Right forelimb (tissue), 1 donor: ENCODE measurements around the gene COQ8A.

ENCODE experiments used
- DNase-seq: peaks from one replicate; pipeline ENCODE4 v3.0.0-alpha.2; 2018

COQ8A gene

DNA sequence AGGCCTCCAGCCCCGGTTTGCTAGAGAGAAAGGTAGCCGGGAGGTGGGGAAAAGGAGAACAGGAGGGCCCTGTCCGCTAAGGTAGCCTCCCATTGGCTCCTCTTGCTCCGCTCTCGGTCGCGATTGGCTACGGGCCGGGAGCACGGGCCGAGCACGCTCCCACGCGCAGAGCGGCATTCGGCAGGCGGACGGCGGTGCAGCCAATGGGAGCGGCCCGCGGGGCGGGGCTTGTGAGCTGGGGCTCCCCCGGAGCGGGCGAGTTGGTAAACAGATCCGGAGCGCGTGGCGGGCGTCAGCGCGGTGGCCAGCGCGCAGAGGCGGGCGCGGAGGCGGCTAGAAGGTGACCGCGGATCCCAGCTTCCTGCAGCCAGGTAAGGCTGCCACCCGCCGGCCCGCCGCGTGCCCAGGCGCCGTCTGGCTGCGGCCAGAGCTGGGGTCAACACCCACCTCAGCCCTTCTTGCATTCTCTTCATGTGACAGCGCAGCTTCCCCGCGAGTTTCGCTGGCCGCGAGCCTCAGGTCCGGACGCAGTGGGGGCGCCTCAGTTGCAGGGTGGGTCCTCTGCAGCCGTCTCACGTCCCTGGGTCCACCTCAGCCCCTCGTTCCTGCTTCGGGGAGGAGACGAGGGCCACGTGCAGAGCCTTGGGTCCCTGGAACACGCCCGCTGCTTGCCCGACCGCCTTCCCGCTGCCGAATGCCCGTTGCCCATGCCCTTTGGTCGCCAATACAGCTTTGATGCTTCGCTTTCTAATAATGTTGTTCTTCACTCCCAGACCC lies at the start of gene COQ8A:
Gene COQ8A (plus strand): TSS at position 266 of the 777 bp plus-strand sequence. CDS start 21,092 bp downstream, outside the sequence.
- peak; percentile 99 for DNase-seq

DNA sequence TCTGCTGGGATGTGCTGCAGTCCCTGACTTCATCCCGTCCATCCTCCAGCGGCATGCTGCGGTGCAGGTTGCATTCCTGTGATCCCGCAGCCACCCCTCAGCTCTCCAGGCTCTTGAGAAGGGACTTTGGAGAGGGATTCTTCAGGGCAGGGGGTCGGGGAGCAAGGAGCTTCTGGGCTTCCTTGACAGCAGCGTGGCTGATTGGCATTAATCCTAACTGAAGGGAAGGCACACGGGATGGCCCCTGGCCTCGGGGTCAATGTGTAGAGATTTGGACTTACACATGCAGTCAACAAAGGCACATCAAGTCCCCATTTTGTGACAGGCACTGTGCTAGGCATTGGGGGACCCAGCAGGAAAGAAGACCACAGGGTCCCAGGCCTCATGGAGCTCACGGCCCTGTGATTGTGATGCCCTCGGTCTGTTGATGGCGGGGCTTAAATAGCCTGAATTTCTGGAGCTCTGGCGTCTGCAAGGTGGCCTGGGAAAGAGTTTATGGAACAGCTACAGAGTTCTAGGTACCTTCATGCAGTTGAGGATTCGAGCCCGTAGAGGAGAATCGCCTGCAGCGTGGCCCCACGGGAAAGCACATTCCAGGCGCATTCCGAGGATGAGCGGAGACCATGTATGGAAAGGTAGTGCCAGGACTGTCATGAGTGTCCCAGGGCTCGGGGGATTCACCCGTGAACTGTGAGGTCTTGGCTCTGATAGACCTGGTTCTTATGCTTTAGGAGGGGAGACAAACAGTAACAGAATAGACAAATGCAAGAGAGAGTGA lies 49.6 kb upstream of the COQ8A start:
- DNase-seq: no peak

DNA sequence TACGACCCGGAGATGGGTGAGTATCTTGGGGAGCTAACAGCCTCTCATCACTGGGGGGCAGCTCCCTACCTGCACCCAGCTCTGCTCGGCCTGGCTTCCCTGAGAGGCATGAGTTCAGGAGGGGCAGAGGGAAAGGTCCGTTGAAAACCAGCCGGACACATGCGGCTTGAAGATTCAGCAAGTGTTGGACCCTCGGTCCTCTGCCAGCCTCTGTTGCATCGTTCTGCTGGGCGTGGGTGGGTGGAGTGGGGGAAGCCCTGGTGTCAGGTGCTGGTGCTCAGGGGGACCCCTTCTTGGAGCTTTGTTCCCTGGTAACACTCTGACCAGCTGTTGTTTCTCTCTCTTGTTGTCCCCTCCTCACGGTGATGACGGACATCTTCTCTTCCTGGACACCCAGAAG lies 48.7 kb upstream of the COQ8A start:
- no peak for DNase-seq

DNA sequence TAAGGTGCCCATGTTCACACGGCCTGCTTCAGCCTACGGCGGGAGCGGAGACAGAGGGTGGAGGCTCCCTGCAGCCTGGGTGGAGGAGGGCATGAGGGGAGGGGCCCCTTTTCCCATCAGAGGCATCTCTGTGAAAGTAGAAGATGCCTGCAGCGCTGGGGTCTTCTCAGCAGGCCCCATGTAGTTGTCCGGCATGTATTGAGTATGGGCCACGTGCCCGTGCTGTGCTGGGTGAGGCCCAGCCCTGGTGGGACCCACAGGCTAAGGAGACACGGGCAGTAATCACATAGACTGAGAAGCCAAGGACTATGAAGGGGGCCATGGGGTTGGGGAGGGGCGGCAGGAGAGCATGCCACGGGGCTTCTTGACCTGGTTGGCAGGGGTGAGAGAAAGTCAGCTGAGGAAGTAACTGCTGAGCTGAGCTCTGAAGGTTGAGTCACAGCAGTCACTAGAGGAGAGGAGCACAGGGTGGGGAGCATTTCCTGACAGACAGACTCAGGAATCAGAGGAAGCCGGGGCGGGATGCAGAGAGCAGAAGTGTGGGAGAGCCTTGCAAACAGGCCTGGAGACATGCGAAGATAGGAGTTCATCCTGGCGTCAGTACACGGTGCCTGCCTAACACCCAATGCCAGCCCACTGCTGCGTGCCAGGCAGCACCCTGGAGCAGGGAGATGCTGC lies 48.1 kb upstream of the COQ8A start:
- DNase-seq: no peak

DNA sequence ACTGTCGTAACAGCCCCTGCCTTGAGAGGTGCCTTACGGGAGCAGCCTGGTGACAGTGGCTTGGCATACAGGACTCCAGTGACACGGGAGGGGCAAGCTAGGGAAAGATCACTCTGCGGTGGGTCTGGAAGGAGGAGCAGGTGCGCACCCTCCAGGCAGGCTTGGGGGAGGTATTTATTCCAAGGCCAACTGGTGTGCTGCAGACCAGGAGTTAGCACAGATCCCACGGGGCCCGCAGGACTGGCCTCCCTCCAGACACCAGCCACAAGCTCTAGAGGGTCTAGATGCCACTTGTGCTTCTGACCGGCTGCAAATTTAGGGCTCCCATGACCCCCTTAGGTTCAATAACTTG lies 47.6 kb upstream of the COQ8A start:
- no peak for DNase-seq

DNA sequence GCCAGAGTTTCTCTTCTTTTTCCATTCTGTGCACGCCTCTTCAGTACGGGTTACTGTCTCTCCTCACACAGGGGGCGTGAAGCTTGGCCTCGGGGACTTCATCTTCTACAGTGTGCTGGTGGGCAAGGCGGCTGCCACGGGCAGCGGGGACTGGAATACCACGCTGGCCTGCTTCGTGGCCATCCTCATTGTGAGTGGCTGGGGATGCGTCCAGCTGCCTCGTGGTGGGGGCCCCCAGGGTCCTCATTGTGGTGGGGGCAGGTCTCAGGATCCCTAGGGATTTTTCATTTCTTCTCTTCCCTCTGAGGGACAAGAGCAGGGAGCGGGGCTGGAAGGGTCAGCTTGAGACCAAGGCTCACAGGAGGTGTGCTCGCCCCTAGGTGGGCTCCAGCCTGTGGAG lies 46.2 kb upstream of the COQ8A start:
- DNase-seq: no peak

DNA sequence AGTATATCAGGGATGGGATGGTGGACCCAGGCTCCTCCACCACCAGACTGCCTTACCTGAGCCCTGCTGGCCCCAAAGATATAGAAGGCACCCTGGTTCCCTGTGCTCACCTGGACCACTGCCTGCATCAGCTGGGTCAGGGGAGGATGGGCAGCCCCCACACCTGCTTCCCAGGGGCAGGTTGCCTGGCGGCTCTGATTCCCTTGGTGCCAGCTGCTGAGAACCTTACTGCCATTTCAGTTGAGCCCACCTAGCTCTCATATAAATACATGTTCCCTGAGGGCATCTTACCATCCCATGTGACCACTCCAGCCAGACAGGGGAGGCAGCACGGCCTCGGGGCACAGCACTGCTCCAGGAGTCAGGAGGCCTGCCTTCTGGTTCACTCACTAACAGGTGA lies 45.3 kb upstream of the COQ8A start:
- no peak for DNase-seq

DNA sequence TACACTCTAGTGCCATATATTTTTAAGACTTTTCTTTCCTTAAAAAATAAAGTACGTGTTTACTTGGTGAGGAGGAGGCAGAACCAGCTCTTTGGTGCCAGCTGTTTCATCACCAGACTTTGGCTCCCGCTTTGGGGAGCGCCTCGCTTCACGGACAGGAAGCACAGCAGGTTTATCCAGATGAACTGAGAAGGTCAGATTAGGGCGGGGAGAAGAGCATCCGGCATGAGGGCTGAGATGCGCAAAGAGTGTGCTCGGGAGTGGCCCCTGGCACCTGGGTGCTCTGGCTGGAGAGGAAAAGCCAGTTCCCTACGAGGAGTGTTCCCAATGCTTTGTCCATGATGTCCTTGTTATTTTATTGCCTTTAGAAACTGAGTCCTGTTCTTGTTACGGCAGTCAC lies 44.5 kb upstream of the COQ8A start:
- no peak for DNase-seq

DNA sequence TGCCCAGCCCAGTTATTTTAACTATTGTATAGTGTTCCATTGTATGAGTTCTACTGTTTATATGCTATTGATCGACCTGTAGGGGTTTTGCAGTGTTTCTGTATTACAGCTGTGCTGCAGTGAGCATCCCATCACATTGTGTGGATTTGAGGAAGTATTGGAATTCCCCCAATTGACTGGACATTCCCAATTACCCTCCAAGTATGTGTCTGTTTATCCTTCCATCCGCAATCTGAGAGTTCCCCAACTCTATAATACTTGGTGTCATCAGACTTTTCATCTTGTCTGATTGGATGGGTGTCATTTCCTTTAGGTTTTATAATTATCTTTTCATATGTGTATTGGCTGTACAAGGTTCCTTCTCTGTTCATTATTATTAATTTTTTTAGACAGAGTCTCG lies 41.8 kb upstream of the COQ8A start:
- DNase-seq: no peak

DNA sequence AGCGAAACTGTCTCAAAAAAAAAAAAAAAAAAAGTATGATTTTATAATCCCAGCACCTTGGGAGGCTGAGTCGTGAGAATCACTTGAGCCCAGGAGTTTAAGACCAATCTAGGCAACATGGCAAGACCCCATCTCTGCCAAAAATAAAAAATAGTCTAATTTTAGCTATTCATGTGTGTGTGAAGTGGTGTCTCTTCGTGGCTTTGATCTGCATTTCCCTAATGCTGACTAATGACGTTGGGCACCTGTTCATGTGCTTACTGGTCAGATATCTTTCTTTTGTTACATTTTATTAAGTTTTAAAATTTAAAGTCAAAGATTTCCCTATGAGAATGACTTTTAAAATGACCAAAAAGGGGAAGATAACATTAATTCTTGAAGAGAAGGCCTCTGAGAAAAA lies 38.7 kb upstream of the COQ8A start:
- DNase-seq: no peak

DNA sequence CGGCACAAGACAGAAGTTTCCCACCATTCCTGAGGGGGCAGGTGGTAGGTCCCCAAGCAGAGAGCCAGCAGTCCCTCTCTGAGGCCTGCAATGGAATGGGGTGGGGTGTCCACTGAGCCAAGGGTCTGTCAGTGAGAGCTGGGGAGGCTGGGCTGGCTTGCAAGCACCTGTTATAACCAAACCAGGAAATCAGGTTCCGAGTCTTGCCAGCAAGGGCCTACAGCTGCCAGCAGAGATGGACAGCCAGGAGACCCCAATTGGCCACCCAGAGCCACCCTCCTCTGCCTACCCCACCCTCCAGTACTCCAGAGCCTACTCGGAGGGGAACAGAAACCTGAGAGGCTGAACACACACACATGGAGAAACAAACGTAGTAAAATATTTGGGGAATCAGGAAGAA lies 37.5 kb upstream of the COQ8A start:
- DNase-seq: no peak

DNA sequence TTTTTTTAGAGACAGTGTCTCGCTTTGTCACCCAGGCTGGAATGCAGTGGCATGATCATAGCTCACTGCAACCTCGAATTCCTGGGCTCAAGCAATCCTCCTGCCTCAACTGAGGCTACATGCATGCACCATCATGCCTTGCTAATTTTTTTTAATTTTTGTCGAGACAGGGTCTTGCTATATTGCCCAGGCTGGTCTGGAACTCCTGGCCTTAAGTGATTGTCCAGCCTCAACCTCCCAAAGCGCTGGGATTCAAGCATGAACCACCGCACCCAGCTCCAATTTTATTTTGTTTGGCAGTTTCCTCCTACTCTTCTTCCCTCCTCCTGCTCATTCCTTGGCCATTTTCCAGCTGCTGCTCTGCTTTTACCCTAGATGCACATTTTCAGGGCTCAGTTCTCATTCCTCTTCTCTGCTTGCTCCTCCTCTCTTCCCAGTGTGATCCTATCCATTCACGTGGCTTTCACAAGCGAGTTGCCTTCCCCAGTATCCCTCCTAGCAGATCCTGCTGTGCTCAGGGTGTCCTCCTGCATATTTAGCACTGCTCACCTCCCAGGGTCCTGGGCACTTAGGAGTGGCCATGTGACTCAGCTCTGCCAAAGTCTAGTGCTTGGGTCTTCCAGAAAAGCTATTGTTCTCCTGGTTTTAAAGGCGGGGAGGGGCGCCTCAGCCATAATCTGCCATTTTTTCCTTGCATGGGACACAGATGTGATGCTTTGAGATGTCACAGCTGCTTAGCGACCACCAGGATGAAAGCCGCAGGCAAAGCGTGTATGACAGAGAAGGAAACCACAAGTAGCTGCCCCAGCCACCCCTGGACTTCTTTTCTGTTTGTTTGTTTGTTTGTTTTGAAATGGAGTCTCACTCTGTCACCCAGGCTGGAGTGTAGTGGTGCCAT lies 36.0 kb upstream of the COQ8A start:
- peak; percentile 49 for DNase-seq

DNA sequence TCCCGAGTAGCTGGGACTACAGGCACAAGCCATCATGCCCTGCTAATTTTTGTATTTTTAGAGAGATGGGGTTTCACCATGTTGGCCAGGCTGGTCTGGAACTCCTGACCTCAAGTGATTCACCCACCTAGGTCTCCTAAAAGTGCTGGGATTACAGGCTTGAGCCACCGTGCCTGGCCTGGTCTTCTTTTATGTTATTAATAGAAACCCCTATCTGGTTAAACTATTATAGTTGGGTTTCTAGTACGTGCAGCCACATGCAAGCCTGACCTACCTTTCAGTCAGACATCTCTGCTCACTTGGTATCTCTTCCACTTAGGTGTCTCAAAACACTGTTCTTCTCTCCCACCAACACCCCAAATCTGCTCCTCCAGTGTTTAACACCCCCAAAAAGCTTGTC lies 35.3 kb upstream of the COQ8A start:
- no peak for DNase-seq

DNA sequence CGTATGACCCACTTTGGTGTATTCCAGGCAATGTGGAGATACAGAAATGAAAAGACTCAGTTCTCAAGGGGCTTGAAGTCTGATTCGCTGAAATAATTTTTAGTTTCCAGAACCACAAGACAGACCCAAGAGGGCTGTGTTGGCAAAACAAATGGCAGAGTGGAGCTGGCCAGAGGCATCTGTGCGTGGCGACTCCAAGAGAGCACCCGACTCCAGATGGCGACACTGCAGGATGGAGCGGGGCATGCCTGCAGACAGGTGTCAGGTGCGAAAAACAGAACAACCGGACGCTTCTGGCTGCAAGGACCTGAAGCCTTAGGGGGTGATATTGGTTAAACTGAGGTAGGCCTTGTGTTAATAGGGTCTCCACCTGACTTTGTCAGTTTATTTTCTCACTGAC lies 31.7 kb upstream of the COQ8A start:
- no peak for DNase-seq

DNA sequence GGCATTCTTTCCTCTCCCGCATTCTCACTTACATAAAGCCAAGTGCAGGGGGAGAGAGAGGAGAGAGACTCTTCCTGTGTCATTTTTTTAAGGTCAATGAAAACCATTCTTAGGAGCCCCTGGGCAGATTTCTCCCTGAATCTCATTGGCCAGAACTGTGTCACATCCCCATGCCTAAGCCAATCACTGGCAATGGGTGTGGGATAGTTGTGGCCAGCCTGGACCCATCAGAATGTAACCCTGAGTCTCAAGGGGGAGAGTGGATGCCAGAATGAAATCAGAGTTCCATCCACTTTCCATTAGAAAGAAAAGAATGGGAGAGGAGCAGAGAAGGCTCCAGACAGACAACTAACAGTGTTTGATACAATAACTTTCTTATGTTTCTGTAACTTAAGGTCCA lies 31.2 kb upstream of the COQ8A start:
- DNase-seq: no peak

DNA sequence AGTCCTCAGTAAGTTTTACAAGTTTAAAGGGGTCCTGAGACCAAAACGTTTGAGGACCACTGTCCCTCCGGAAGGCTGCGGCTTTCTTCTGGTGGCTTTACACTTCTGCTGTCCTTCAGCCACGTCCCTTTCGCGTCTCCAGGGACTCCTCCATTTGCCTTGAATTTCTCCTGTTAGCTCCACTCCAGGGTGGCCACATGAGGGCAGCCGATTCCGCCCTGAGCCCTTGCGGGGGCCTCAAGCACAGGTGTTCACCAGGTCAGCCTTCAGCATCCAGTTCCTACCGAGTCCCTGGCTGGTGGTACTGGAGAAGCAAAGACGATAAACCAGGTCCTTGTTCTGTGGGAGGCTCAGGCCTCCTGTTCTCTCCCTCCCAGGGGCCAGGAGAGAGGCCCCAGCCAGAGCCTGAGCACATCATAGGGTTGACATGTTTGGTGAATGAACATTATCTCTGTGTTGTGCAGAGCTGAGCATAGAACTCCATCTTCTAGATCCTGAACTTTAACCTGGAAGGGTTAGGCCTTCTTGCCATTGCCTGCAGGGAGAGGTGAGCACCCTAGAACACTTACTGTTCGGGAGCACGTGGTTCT lies 27.4 kb upstream of the COQ8A start:
- no peak for DNase-seq

DNA sequence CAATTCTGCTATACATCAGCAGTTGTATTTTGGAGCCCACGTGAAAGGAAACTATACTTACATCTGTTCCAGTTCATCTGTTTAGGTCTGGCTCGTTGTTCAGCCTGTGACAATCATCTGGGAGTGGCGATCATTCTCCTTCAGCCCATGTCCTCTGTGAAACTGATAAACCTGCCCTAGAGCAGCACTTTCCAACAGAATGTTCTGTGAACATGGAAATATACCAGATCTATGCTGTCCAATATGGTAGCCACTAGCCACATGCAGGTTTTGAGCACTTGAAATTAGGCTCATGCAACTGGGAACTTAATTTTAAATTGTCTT lies 24.5 kb upstream of the COQ8A start:
- no peak for DNase-seq

DNA sequence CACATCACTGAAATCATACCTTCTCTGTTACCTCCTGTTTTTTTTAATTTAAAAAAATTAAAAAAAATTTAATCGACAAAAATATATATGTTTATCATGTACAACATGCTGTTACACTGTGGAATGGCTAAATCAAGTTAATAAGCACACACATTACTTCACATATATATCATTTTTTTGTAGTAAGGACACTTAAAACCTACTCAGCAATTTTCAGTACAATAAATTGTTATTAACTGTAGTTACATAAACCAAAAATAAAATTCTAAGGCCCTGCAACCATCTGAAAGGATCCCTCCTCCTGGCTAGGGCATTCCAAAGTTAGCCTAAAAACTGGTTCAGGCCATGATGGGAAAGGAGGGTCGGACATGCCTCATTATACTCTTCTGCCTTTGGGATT lies 23.6 kb upstream of the COQ8A start:
- no peak for DNase-seq

DNA sequence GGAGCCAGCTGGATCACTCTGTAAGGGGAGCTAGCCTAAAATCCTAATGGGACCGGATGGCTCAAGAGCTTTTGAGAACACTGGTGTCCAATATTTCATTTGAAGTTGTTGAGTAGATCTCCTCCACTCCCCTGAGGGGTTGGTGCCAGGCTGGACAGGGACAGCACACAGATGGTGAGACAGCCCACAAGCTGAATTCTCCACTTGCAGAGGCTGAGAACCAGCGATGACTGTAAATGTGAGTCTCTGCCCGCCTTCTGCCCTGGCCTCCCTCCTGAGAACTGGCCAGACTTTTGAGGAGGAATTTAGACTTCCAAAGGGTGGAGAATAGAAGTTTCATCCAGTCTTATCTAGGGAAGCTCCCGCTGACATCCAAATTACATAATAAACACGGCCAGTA lies 20.5 kb upstream of the COQ8A start:
- no peak for DNase-seq

DNA sequence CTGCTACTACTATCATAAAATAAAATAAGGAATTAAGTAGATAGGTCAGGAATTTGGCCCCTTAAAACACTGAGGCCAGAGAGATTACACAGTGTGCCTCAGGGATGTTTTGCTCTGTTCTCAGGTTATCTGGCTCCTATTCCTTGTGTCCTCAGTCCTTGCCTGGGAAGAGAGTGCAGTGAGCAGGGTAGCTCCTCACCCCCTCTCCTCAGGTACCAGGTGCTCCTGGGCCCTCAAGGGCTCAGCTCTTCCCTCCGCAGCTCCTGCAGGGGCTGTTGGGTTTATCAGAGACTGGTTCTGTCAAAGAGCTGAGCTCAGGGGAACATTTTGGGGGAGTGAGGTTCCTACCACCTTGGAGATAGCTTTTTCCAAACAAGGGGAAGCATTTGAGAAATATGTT lies 20.1 kb upstream of the COQ8A start:
- no peak for DNase-seq

DNA sequence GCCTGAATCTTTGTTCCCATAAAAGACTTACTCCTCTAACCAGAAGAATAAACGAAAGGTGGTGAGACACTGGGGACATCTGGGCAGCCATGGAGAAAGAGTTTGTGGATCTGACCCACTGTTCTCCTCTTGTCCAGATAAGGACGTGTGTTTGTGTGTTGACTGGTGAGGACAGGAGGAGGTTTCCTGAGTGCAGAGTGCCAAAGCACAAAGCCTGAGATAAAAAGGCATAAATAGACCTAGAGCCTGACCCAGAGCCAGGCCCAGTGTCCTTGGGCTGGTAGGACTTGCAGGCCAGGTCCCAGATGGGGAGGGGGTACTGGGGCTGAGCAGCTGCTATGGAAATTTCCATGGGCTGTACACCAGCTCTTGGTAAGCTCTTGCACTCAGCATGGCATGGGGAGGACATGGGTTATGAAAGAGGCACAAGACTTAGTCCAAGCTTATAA lies 19.6 kb upstream of the COQ8A start:
- DNase-seq: no peak

DNA sequence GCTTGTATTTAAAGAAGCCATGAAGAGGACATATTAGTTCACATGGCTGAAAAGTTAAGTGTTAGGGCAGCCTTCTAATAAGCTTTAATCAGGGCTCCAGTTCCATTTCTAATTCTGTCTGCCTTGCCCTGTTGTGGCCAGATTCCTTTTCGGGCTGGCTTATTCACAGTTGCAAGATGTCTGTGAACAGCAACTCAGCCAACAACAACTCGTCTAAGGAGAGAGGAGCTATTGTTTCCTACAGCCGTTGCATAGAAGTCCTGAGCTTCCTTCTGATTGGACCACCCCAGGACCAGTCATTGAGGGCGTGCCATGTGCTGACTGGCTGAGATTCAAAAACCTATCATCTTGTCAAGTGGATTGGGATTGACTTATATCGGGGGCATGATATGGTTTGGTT lies 18.6 kb upstream of the COQ8A start:
- DNase-seq: no peak
